GM21529 (cell line): ENCODE results near the gene ACSL1.

Experiments used
- ATAC-seq: cut with Tn5 transposase; IDR thresholded peaks from one replicate; pipeline ENCODE4 v1.9.1; 2021; ENCODE audit not compliant: unreplicated experiment

ACSL1 gene

GRCh38 chr4:184729946-184730345 lies 95.8 kb downstream of the ACSL1 start:
- ATAC-seq: no peak

GRCh38 chr4:184728858-184729257 lies 96.9 kb downstream of the ACSL1 start:
- no peak for ATAC-seq

DNA sequence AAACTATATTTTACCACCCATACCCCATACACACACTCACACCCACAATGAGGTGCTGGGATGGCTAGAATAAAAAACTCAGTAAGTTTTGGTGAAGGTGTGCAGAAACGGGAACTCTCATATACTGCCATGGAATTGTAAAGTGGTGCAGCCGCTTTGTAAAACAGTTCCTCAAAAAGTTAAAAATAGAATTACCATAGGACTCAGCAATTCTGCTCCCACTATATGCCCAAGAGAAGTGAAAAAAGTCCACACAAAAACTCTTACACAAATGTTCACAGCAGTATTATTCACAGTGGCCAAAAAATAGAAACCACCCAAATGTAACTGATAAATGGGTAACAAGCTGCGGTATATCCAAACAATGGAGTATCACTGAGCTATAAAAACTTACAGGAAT lies 98.3 kb downstream of the ACSL1 start:
- no peak for ATAC-seq

GRCh38 chr4:184722798-184723197 lies 103.0 kb downstream of the ACSL1 start:
- no peak for ATAC-seq

GRCh38 chr4:184721254-184721653 lies 104.5 kb downstream of the ACSL1 start:
- ATAC-seq: no peak

DNA sequence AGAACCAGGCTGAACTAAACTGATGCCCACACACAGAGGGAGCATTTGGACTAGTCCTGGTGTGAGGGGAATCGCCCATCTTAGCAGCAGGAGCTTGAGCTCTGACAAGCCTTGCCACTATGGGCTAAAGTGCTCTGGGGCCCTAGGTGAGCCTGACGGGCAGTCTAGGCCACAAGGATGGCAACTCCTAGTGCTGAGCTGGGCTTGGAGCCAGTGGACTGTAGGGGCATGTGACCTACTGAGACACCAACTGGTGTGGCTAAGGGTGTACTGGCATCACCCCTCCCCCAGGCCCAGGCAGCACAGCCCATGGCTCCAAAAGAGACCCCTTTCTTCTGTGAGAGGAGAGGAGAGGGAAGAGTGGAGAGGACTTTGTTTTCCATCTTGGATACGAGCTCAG lies 106.4 kb downstream of the ACSL1 start:
- no peak for ATAC-seq

DNA sequence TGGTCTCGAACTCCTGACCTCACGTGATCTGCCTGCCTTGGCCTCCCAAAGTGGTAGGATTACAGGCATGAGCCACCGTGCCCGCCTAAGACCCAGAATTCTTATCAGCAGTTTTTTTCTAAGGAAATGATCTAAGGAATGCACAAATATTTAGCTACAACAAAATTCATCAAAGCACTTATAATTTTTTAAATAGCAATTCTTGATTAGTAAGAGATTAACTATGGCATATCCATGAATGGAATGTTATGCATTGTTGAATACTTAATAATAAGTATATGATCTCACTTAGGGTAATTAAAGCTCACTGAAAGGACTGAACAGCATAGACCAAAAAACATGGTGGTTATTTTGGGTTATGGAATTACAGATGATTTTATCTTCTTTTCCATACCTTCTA lies 110.2 kb downstream of the ACSL1 start:
- no peak for ATAC-seq

DNA sequence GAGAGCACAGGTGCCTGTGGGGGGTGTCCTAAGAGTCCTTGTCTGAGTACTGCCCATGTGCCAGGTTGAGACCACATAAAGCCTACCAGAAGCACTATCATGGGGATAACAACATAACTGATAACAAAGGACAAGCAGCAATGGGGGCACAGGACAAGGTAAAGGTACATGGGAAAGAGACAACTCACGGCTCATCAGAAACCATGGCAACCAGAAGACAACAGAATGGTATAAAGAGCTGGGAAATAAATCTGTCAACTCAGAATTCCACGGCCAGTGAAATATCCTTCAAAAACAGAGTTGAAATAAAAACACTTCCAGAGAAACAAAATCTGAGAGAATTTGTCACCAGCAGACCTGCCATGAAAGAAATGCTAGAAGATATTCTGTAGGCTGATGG lies 111.9 kb downstream of the ACSL1 start:
- ATAC-seq: no peak

- no peak for ATAC-seq
Observed at GRCh38 chr4:184712322-184712721, 113.4 kb downstream of the ACSL1 start.

DNA sequence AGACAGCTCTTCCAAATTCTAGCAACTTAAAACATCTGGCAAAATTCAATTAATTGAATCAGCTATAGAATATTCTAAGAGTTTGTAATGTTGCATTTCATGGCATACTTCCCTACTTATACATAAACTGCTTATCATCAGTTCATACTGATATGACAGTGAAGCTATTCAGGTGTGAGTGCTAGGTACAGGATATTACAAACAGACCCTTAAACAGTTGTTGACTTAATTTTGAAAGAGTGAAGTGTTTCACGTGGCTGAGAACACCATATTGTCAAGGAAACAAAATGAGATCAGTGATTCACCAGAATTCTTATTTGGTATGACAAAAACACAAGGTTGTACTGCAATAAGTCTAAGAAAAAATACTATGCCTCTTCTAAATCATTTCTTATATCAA lies 119.3 kb downstream of the ACSL1 start:
- ATAC-seq: no peak

DNA sequence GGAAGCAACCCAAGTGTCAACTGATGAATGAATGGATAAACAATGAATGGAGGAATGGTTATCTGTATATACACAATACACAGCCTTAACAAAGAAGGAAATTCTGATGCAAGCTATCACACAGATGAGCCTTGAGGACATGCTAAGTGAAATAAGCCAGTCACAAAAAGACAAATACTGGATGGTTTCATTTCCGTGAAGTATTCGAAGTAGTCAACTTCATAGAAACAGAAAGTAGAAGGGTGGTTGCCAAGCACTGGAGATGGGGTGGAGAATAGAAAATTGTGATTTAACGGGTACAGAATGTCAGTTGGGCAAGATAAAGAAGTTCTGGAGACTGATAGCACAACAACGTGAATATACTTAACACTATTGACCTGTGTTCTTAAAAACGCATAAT lies 120.1 kb downstream of the ACSL1 start:
- ATAC-seq: no peak
